ENCODE data around the gene A2M.

The A2M gene

GRCh38 chr12:9114946-9115345 lies 773 bp downstream of the A2M start:
- TF ChIP-seq L3MBTL2 (conservative IDR thresholded peaks at IDR 0.05) = no peak
- no peak for TF ChIP-seq LEF1 (IDR thresholded peaks at IDR 0.05; ENCODE audit: borderline replicate concordance)
- TF ChIP-seq TARDBP (IDR thresholded peaks at IDR 0.05) = no peak
- TF ChIP-seq FOXM1 (IDR thresholded peaks at IDR 0.05; ENCODE audit: borderline replicate concordance) = no peak
- no peak for TF ChIP-seq FOXK2 (IDR thresholded peaks at IDR 0.05)
- TF ChIP-seq NFRKB (IDR thresholded peaks at IDR 0.05) = no peak
- no peak for TF ChIP-seq SUZ12 (IDR thresholded peaks at IDR 0.05)
- TF ChIP-seq ARNT (IDR thresholded peaks at IDR 0.05) = no peak
- TF ChIP-seq ZNF384 (IDR thresholded peaks at IDR 0.05) = no peak
- TF ChIP-seq HDGF (IDR thresholded peaks at IDR 0.05; ENCODE audit: borderline replicate concordance) = no peak
- TF ChIP-seq FOXA1 (IDR thresholded peaks at IDR 0.05) = no peak
- DNase-seq (ENCODE audit: extremely low spot score) = no peak
- ChIA-PET CTCF (interaction anchor here (0.7 to 1.0 kb wide), 2 partner anchors 239 to 458 kb away, joined by 3 to 4 read pairs; no protein-coding TSS in a partner anchor), POLR2A (no interaction called here)

GRCh38 chr12:9113987-9114309 lies 1.8 kb downstream of the A2M start:
- TF ChIP-seq FOXM1 (IDR thresholded peaks at IDR 0.05; ENCODE audit: borderline replicate concordance) (no peak), L3MBTL2 (conservative IDR thresholded peaks at IDR 0.05) (no peak), HDGF (IDR thresholded peaks at IDR 0.05; ENCODE audit: borderline replicate concordance) (no peak), CTBP1 (IDR thresholded peaks at IDR 0.05; ENCODE audit: borderline replicate concordance) (no peak), LEF1 (IDR thresholded peaks at IDR 0.05; ENCODE audit: borderline replicate concordance) (no peak), FOXA1 (IDR thresholded peaks at IDR 0.05) (no peak), PKNOX1 (IDR thresholded peaks at IDR 0.05) (no peak), FOXK2 (IDR thresholded peaks at IDR 0.05) (no peak), ELF4 (IDR thresholded peaks at IDR 0.05) (no peak)
- no peak for DNase-seq (ENCODE audit: extremely low spot score)
- POLR2A ChIA-PET = no interaction called here
- CTCF ChIA-PET = no interaction called here

- POLR2A ChIA-PET = no interaction called here
These were observed 2.3 kb downstream of the A2M start for GRCh38 chr12:9113296-9113986.

GRCh38 chr12:9112076-9112853 lies 3.5 kb downstream of the A2M start:
- no peak for DNase-seq (ENCODE audit: extremely low spot score)
- ChIA-PET POLR2A (no interaction called here), CTCF (no interaction called here)
- no peak for TF ChIP-seq SP1 (IDR thresholded peaks at IDR 0.05)
- no peak for TF ChIP-seq SUZ12 (IDR thresholded peaks at IDR 0.05)
- TF ChIP-seq NFRKB (IDR thresholded peaks at IDR 0.05) = no peak
- no peak for TF ChIP-seq TARDBP (IDR thresholded peaks at IDR 0.05)
- TF ChIP-seq PKNOX1 (IDR thresholded peaks at IDR 0.05) = no peak
- TF ChIP-seq L3MBTL2 (conservative IDR thresholded peaks at IDR 0.05) = no peak
- no peak for TF ChIP-seq FOXK2 (IDR thresholded peaks at IDR 0.05)
- TF ChIP-seq FOXM1 (IDR thresholded peaks at IDR 0.05; ENCODE audit: borderline replicate concordance) = no peak
- TF ChIP-seq HDGF (IDR thresholded peaks at IDR 0.05; ENCODE audit: borderline replicate concordance) = no peak
- no peak for TF ChIP-seq CTBP1 (IDR thresholded peaks at IDR 0.05; ENCODE audit: borderline replicate concordance)
- TF ChIP-seq ZNF384 (IDR thresholded peaks at IDR 0.05) = no peak

More at GRCh38 chr12:9113296-9113986, 2.3 kb downstream of the A2M start:
- DNase-seq (ENCODE audit: extremely low spot score) = no peak
- TF ChIP-seq CTBP1 (IDR thresholded peaks at IDR 0.05; ENCODE audit: borderline replicate concordance) (no peak), TARDBP (IDR thresholded peaks at IDR 0.05) (no peak), BHLHE40 (IDR thresholded peaks at IDR 0.05; ENCODE audit: borderline replicate concordance) (no peak), PKNOX1 (IDR thresholded peaks at IDR 0.05) (no peak), ELF4 (IDR thresholded peaks at IDR 0.05) (no peak), SP1 (IDR thresholded peaks at IDR 0.05) (no peak), HDGF (IDR thresholded peaks at IDR 0.05; ENCODE audit: borderline replicate concordance) (no peak), SUZ12 (IDR thresholded peaks at IDR 0.05) (no peak), NFRKB (IDR thresholded peaks at IDR 0.05) (no peak), FOXM1 (IDR thresholded peaks at IDR 0.05; ENCODE audit: borderline replicate concordance) (no peak), L3MBTL2 (conservative IDR thresholded peaks at IDR 0.05) (no peak), FOXK2 (IDR thresholded peaks at IDR 0.05) (no peak), FOXA1 (IDR thresholded peaks at IDR 0.05) (no peak)
- CTCF ChIA-PET = no interaction called here

- POLR2A ChIA-PET = no interaction called here
- TF ChIP-seq FOXM1 (IDR thresholded peaks at IDR 0.05; ENCODE audit: borderline replicate concordance) = no peak
- no peak for TF ChIP-seq ZNF384 (IDR thresholded peaks at IDR 0.05)
- no peak for TF ChIP-seq SP1 (IDR thresholded peaks at IDR 0.05)
- TF ChIP-seq ARNT (IDR thresholded peaks at IDR 0.05) = no peak
- CTCF ChIA-PET = no interaction called here
- DNase-seq (ENCODE audit: extremely low spot score) = no peak
These were observed 4.2 kb downstream of the A2M start for GRCh38 chr12:9111525-9111924.

GRCh38 chr12:9109737-9110491 lies 5.8 kb downstream of the A2M start:
- TF ChIP-seq FOXA1 (IDR thresholded peaks at IDR 0.05) (no peak), NFRKB (IDR thresholded peaks at IDR 0.05) (no peak), HDGF (IDR thresholded peaks at IDR 0.05; ENCODE audit: borderline replicate concordance) (no peak), CTBP1 (IDR thresholded peaks at IDR 0.05; ENCODE audit: borderline replicate concordance) (no peak), FOXK2 (IDR thresholded peaks at IDR 0.05) (no peak), SUZ12 (IDR thresholded peaks at IDR 0.05) (no peak), TARDBP (IDR thresholded peaks at IDR 0.05) (no peak), PKNOX1 (IDR thresholded peaks at IDR 0.05) (no peak)
- DNase-seq (ENCODE audit: extremely low spot score) = no peak
- POLR2A ChIA-PET = no interaction called here
- CTCF ChIA-PET = no interaction called here

All from HEK293T (cell line).